Ramos (cell line): ENCODE data around the gene ARHGEF1.
"Not testable (repeated sequence)": the region's sequence is repeated elsewhere in the genome, so short reads cannot be mapped to it uniquely, and the experiment has no call there.

ENCODE experiments used
- in situ Hi-C: fragments of 300-500 bp; cut with MboI; formaldehyde crosslinking; loops from one replicate; pipeline ENCODE4 v1.14.3; 2022; ENCODE audit warnings: low sequenced_read_pairs; ENCODE audit not compliant: unreplicated experiment

Gene ARHGEF1

GRCh38 chr19:41903193-41903953, 20.4 kb downstream of the ARHGEF1 start:
- in situ Hi-C loops = no loop called here

GRCh38 chr19:41904118-41904870, 21.3 kb downstream of the ARHGEF1 start:
- in situ Hi-C loops = no loop called here

GRCh38 chr19:41905273-41906002, 22.5 kb downstream of the ARHGEF1 start:
- in situ Hi-C loops = no loop called here

GRCh38 chr19:41906271-41906670, 23.3 kb downstream of the ARHGEF1 start:
- in situ Hi-C loops = no loop called here

GRCh38 chr19:41906916-41907680, 24.1 kb downstream of the ARHGEF1 start:
- in situ Hi-C loops = no loop called here

GRCh38 chr19:41907994-41908615, 25.1 kb downstream of the ARHGEF1 start:
- in situ Hi-C loops = no loop called here

GRCh38 chr19:41908724-41909464, 25.9 kb downstream of the ARHGEF1 start:
- in situ Hi-C loops = no loop called here

- in situ Hi-C loops = no loop called here
These were observed 26.7 kb downstream of the ARHGEF1 start for GRCh38 chr19:41909706-41910105.

- in situ Hi-C loops = no loop called here
These were observed 27.4 kb downstream of the ARHGEF1 start for GRCh38 chr19:41910240-41910991.

- in situ Hi-C loops = no loop called here
These were observed 28.3 kb downstream of the ARHGEF1 start for GRCh38 chr19:41910992-41911888.

- in situ Hi-C loops = no loop called here
These were observed 29.1 kb downstream of the ARHGEF1 start for GRCh38 chr19:41911889-41912731.

GRCh38 chr19:41912899-41913537, 30.0 kb downstream of the ARHGEF1 start:
- in situ Hi-C loops = no loop called here

- in situ Hi-C loops = no loop called here
These were observed 30.8 kb downstream of the ARHGEF1 start for GRCh38 chr19:41913538-41914423.

GRCh38 chr19:41914424-41914834, 31.4 kb downstream of the ARHGEF1 start:
- in situ Hi-C loops = not testable (repeated sequence)
